ENCODE data around the gene PDCD11.

DNA sequence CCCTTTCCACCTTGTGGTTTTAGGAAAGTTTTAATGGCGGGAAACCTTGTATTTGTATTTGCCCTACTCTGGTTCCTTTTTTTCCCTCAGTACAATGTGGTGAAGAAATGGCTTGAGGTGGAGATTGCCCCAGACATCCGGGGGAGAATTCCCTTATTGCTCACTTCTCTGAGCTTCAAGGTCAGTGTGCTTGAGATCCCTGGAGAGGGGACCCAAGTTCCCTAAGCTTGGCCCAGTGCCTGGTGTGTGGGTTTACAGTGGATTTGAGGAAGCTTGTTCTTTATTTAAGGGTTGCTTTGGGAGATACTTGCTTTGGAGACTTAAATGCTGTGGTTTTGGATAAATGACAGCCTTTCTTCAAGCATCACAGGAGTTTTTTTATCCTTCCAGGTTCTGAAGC, 37.4 kb downstream of the PDCD11 start:
- TF ChIP-seq EZH2 (IDR thresholded peaks at IDR 0.05; ENCODE audit: insufficient read depth, poor library complexity, severe bottlenecking) (no peak), EZH2phosphoT487 (IDR thresholded peaks at IDR 0.05; ENCODE audit: insufficient read depth, low read depth) (no peak)

All from GM23248 (cell line).